Cardiac fibroblast (primary cell): ENCODE results near the gene SLC12A7.
"Not testable (repeated sequence)": the region's sequence is repeated elsewhere in the genome, so short reads cannot be mapped to it uniquely, and the experiment has no call there.

ENCODE experiments used
- DNase-seq, 2 donors: peaks; one replicate each; pipeline versions ENCODE4 v3.0.0 to v3.0.0-alpha.2; 2010; ENCODE audit warnings: low read depth in 2 of 2
- H3K4me3 ChIP-seq, 2 donors: replicated peaks in 1 of 2; 1 replicate in 1 of 2; 2 replicates in 1 of 2; pipeline ENCODE4 v1.5.1; 2011; ENCODE audit warnings: low read depth in 2 of 2, low read length in 2 of 2, mild to moderate bottlenecking in 2 of 2, moderate library complexity in 1 of 2
- CTCF ChIP-seq: IDR thresholded peaks from one replicate; pipeline ENCODE4 v1.5.1; 2011; ENCODE audit warnings: low read depth, mild to moderate bottlenecking, low read length, inconsistent platforms

Gene SLC12A7

GRCh38 chr5:1063661-1064382 lies 48.0 kb downstream of the SLC12A7 start:
- TF ChIP-seq CTCF = no peak
- no peak overlapping the region for H3K4me3 ChIP-seq

GRCh38 chr5:1062761-1063568 lies 48.9 kb downstream of the SLC12A7 start:
- TF ChIP-seq CTCF = no peak
- no peak overlapping the region for H3K4me3 ChIP-seq
- DNase-seq = no peak

More at GRCh38 chr5:1063661-1064382, 48.0 kb downstream of the SLC12A7 start:
- DNase-seq = no peak

- no peak for TF ChIP-seq CTCF
- DNase-seq = no peak
These were observed 49.9 kb downstream of the SLC12A7 start for GRCh38 chr5:1061916-1062315.

GRCh38 chr5:1061292-1061691 lies 50.6 kb downstream of the SLC12A7 start:
- not testable (repeated sequence) for H3K4me3 ChIP-seq, DNase-seq

More at GRCh38 chr5:1061916-1062315, 49.9 kb downstream of the SLC12A7 start:
- no peak overlapping the region for H3K4me3 ChIP-seq

- H3K4me3 ChIP-seq = no peak overlapping the region
- no peak for TF ChIP-seq CTCF
- no peak for DNase-seq
These were observed 51.3 kb downstream of the SLC12A7 start for GRCh38 chr5:1060535-1060981.

GRCh38 chr5:1059884-1060263 lies 52.0 kb downstream of the SLC12A7 start:
- no peak for TF ChIP-seq CTCF
- DNase-seq = no peak
- H3K4me3 ChIP-seq = no peak overlapping the region
